Raji (cell line): ENCODE measurements around the gene AMPD2.

Experiments
- POLR2A ChIP-seq: IDR thresholded peaks from 2 replicates; pipeline ENCODE4 v1.6.1; 2011; ENCODE audit warnings: low read depth, low read length, control low read depth; ENCODE audit not compliant: insufficient read depth

Gene AMPD2

GRCh38 chr1:109668123-109668775 is 48.6 kb downstream of the AMPD2 start:
- no peak for TF ChIP-seq POLR2A

GRCh38 chr1:109669246-109669948 is 49.8 kb downstream of the AMPD2 start:
- TF ChIP-seq POLR2A = no peak

GRCh38 chr1:109671067-109671466 is 51.4 kb downstream of the AMPD2 start:
- no peak for TF ChIP-seq POLR2A

GRCh38 chr1:109677459-109677858 is 57.8 kb downstream of the AMPD2 start:
- no peak for TF ChIP-seq POLR2A
